ENCODE measurements around the gene GAREM1. TPM values are rescaled to one million over a fixed set of nuclear protein-coding genes. Genes with fewer than 3 reads are reported as not detected.

GAREM1 gene
- total RNA-seq, 1 donor from 2014 or later: 10.0 TPM

DNA sequence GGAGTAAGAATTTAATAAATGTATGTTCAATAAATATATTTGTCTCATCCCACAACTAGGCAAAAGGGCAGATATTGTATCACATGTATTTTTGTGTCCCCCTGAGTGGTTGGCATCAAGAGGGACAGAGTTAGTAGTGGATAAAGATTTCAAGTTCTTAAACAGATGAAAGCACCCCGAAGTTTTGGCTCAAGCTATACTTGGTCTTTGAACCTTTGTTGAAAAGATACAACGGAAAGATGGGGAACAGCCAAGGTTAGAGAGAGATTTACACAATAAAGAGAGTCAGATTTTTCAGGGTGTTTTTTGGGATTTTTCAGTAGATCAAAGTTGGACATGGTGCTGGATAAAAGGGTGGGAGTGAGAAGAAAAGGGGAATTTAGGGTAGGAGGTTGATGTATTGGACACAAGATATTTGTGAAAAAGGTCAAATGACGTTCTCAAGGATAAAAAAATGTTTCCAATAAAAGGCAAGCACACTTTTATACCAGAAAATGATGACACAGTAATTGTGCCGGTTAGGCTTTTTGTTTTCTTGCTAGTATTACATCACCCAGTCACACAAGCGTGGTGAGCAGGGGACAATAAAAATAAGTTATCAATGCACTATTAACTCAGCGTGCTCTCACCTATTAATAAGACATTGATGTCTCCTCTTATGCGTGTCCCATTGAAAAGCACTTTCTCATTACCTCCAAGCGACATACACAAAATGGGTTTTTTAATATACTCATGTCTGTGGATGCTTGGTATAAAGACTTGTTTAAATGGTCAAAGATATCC lies 221.3 kb downstream of the GAREM1 start:
- DNase-seq (ENCODE audit: low read depth): no peak
- H3K36me3 ChIP-seq (ENCODE audit: control insufficient read depth, insufficient read depth, low read length): no peaks in the 10 kb centered on the region
- no peak overlapping the region for H3K4me3 ChIP-seq (ENCODE audit: low read depth, low read length)
- no peaks in the 10 kb centered on the region for H3K27me3 ChIP-seq (ENCODE audit: control insufficient read depth, insufficient read depth, low read length)
- TF ChIP-seq, protein P1, sequence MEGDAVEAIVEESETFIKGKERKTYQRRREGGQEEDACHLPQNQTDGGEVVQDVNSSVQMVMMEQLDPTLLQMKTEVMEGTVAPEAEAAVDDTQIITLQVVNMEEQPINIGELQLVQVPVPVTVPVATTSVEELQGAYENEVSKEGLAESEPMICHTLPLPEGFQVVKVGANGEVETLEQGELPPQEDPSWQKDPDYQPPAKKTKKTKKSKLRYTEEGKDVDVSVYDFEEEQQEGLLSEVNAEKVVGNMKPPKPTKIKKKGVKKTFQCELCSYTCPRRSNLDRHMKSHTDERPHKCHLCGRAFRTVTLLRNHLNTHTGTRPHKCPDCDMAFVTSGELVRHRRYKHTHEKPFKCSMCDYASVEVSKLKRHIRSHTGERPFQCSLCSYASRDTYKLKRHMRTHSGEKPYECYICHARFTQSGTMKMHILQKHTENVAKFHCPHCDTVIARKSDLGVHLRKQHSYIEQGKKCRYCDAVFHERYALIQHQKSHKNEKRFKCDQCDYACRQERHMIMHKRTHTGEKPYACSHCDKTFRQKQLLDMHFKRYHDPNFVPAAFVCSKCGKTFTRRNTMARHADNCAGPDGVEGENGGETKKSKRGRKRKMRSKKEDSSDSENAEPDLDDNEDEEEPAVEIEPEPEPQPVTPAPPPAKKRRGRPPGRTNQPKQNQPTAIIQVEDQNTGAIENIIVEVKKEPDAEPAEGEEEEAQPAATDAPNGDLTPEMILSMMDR (IDR thresholded peaks at IDR 0.05; ENCODE audit: insufficient read depth, low read length, severe bottlenecking): no peak
- no peak for FAIRE-seq

DNA sequence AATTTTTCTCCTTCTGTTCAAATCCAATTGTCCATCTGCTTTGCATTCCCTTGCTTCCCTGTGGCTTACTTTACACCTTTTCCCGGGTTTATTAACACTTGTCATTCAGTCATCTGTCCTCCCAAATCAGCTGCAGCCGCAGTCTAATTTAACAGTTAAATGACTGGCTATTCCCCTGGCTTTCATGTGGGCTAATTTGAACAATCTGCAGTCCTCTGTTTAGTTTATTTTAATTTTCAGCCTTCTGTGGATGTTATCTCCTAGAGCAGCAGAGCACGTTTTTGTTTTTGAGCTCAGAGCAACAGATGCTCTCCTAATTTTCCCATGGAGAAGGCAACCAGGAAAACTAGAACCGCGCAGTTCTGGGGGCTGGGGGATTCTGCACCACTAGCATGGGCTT lies 225.8 kb downstream of the GAREM1 start:
- no peaks in the 10 kb centered on the region for H3K27me3 ChIP-seq (ENCODE audit: control insufficient read depth, insufficient read depth, low read length)
- no peak overlapping the region for H3K4me3 ChIP-seq (ENCODE audit: low read depth, low read length)
- TF ChIP-seq, protein P1 (IDR thresholded peaks at IDR 0.05; ENCODE audit: insufficient read depth, low read length, severe bottlenecking): no peak
- no peaks in the 10 kb centered on the region for H3K36me3 ChIP-seq (ENCODE audit: control insufficient read depth, insufficient read depth, low read length)
- no peak for DNase-seq (ENCODE audit: low read depth)
- no peak for FAIRE-seq

DNA sequence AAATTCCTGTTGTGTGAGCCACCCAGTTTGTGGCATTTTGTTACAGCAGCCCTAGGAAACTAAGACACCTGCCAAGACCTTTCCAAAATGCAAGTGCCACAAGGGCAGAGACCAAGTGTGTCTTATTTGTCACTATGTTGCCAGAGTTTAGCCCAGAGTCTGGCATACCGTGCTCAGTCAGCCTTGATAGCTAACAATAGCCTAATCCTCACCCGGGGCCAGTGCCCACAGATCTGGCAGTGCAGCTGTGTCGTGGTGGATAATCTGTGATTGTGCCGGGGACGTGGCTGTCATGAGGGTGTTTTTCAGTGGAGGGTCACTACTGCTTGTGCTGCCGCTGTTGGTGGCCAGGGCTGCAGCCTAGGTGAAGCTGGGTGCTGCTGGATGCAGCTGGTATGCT lies 227.3 kb downstream of the GAREM1 start:
- Histone ChIP-seq H3K36me3 (ENCODE audit: control insufficient read depth, insufficient read depth, low read length) (no peaks in the 10 kb centered on the region), H3K4me3 (ENCODE audit: low read depth, low read length) (no peak overlapping the region), H3K27me3 (ENCODE audit: control insufficient read depth, insufficient read depth, low read length) (no peaks in the 10 kb centered on the region)
- TF ChIP-seq, protein P1 (IDR thresholded peaks at IDR 0.05; ENCODE audit: insufficient read depth, low read length, severe bottlenecking): no peak
- DNase-seq (ENCODE audit: low read depth) (no peak), FAIRE-seq (no peak)

DNA sequence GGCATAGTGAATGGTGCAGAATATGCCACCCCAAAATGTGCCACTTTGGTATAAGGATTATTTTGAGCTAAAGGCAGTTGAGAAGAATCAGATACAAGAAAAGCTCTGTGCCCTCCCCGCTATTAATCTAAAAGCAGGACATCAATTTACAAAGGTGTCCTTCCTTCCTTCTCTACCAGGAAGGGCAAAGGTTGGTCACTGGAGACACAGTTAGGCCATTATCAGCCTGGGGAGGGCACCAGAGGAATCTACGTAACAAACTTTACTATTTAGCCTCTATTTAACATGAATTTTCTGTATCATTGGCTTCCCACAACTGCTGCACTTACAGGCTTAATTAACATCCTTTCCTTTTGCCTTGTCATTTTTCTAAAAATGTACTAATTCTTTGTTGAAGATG lies 228.3 kb downstream of the GAREM1 start:
- Histone ChIP-seq H3K4me3 (ENCODE audit: low read depth, low read length) (no peak overlapping the region), H3K27me3 (ENCODE audit: control insufficient read depth, insufficient read depth, low read length) (no peaks in the 10 kb centered on the region), H3K36me3 (ENCODE audit: control insufficient read depth, insufficient read depth, low read length) (no peaks in the 10 kb centered on the region)
- no peak for FAIRE-seq
- TF ChIP-seq, protein P1 (IDR thresholded peaks at IDR 0.05; ENCODE audit: insufficient read depth, low read length, severe bottlenecking): no peak
- DNase-seq (ENCODE audit: low read depth): no peak

DNA sequence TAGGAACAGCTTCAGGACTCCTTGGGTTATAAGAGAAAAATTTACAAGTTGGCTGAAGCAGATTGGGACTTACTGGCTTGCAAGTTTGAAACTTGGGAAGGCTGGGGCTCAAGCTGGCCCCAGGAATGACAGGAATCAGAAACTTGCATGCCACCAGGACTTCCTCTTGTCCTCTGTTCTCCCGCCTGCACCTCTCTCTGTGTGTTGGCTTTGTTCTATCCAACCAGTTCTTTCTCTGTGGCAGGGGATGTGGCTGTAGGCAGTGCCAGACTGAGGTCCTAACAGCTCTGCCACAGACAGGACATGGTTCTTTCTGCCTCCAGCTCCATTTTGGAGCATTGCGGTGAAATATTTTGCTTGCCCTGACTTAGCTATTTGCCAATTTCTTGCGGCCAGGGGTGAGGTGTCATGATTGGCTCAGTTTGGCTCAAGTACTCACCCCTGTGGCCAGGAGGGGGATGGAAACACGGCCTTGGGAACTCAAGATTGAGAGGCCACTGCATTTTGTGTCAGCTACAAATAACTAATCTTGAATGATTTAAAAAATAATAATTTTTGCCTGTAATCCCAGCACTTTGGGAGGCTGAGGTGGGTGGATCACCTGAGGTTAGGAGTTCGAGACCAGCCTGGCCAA lies 231.9 kb downstream of the GAREM1 start:
- H3K4me3 ChIP-seq (ENCODE audit: low read depth, low read length): no peak overlapping the region
- no peaks in the 10 kb centered on the region for H3K27me3 ChIP-seq (ENCODE audit: control insufficient read depth, insufficient read depth, low read length)
- DNase-seq (ENCODE audit: low read depth) (no peak), FAIRE-seq (no peak)
- TF ChIP-seq, protein P1 (IDR thresholded peaks at IDR 0.05; ENCODE audit: insufficient read depth, low read length, severe bottlenecking): no peak
- no peaks in the 10 kb centered on the region for H3K36me3 ChIP-seq (ENCODE audit: control insufficient read depth, insufficient read depth, low read length)
